Measurements from ENCODE around the gene RBMS1. TPM values are rescaled to one million over a fixed set of nuclear protein-coding genes. Genes with fewer than 3 reads are reported as not detected.
A peak's percentile ranks its signal among the peaks of the same experiment; 100 is the strongest.

RBMS1 gene
- total RNA-seq, 1 donor = 111 TPM

DNA sequence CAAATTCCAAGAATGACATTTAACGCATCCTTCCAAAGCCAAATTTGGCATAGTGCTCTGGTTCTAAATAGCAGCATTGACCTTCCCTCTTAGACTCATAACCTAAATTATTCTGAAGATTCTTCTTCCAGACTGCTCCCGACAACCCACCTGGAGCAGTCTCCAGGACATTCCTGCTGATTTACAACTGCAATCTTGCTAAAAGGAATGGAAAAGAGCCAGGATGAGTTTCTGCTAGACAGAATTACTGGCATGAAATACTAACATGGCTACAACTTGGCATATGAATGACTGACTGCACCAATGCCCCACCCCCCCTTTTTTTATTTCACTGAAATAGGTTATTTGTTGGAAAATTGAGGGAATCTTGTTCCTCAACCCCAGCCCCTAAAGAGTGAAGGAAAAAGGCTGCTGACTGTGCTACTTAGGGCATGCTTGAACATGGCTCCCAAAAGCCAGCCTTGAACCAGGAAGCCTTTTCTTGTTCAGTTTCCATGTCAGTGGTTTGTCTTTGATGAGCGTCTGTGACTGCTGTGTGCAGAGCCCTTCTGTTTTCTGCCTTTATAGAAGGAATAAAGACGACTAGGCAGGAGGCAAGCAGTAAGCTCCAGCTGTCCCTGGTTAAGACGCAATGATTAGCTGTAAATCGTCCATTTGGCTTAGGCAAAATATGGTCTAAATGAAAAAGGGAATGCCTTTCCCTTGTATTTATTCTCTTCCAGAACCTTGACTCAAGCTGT, 246.1 kb downstream of the RBMS1 start:
- Histone ChIP-seq H3K36me3 (ENCODE audit: insufficient read depth, low read length) (no peaks in the 10 kb centered on the region), H3K4me3 (ENCODE audit: insufficient read depth, low read length) (no peak overlapping the region), H3K79me2 (ENCODE audit: insufficient read depth, low read length) (no peaks in the 10 kb centered on the region), H3K27ac (ENCODE audit: low read depth, low read length) (no peak overlapping the region), H4K20me1 (ENCODE audit: insufficient read depth, low read length) (no peaks in the 10 kb centered on the region), H3K27me3 (ENCODE audit: insufficient read depth, low read length) (no peaks in the 10 kb centered on the region), H2AFZ (ENCODE audit: low read length) (no peak overlapping the region), H3K9me3 (ENCODE audit: low read depth, low read length) (no peaks in the 10 kb centered on the region), H3K4me2 (ENCODE audit: insufficient read depth, low read length) (no peak overlapping the region), H3K4me1 (ENCODE audit: insufficient read depth, low read length) (peaks cover 2% of the 10 kb centered on the region)
- no peak for TF ChIP-seq CTCF (IDR thresholded peaks at IDR 0.05; ENCODE audit: extremely low read depth, low read depth, low read length)
- DNase-seq (ENCODE audit: insufficient read length, low spot score, missing footprints) = no peak

GRCh38 chr2:160246356-160246755, 247.3 kb downstream of the RBMS1 start:
- Histone ChIP-seq H3K9me3 (ENCODE audit: low read depth, low read length) (no peaks in the 10 kb centered on the region), H4K20me1 (ENCODE audit: insufficient read depth, low read length) (no peaks in the 10 kb centered on the region)
- TF ChIP-seq CTCF (IDR thresholded peaks at IDR 0.05; ENCODE audit: extremely low read depth, low read depth, low read length) = no peak

GRCh38 chr2:160245614-160246155, 247.9 kb downstream of the RBMS1 start:
- H3K27me3 ChIP-seq (ENCODE audit: insufficient read depth, low read length) = no peaks in the 10 kb centered on the region
- no peak overlapping the region for H3K27ac ChIP-seq (ENCODE audit: low read depth, low read length)
- H3K9me3 ChIP-seq (ENCODE audit: low read depth, low read length) = no peaks in the 10 kb centered on the region
- no peak overlapping the region for H3K4me3 ChIP-seq (ENCODE audit: insufficient read depth, low read length)
- H3K79me2 ChIP-seq (ENCODE audit: insufficient read depth, low read length) = no peaks in the 10 kb centered on the region
- no peak for DNase-seq (ENCODE audit: insufficient read length, low spot score, missing footprints)
- no peaks in the 10 kb centered on the region for H4K20me1 ChIP-seq (ENCODE audit: insufficient read depth, low read length)
- H2AFZ ChIP-seq (ENCODE audit: low read length) = no peak overlapping the region
- H3K4me2 ChIP-seq (ENCODE audit: insufficient read depth, low read length) = no peak overlapping the region
- no peaks in the 10 kb centered on the region for H3K36me3 ChIP-seq (ENCODE audit: insufficient read depth, low read length)
- H3K4me1 ChIP-seq (ENCODE audit: insufficient read depth, low read length) = peaks cover 14% of the 10 kb centered on the region
- TF ChIP-seq CTCF (IDR thresholded peaks at IDR 0.05; ENCODE audit: extremely low read depth, low read depth, low read length) = no peak

More at GRCh38 chr2:160246356-160246755, 247.3 kb downstream of the RBMS1 start:
- H3K4me1 ChIP-seq (ENCODE audit: insufficient read depth, low read length) = peaks cover 14% of the 10 kb centered on the region
- no peaks in the 10 kb centered on the region for H3K36me3 ChIP-seq (ENCODE audit: insufficient read depth, low read length)
- no peaks in the 10 kb centered on the region for H3K27me3 ChIP-seq (ENCODE audit: insufficient read depth, low read length)
- no peak overlapping the region for H2AFZ ChIP-seq (ENCODE audit: low read length)
- H3K79me2 ChIP-seq (ENCODE audit: insufficient read depth, low read length) = no peaks in the 10 kb centered on the region
- H3K4me2 ChIP-seq (ENCODE audit: insufficient read depth, low read length) = no peak overlapping the region
- no peak overlapping the region for H3K27ac ChIP-seq (ENCODE audit: low read depth, low read length)
- no peak for DNase-seq (ENCODE audit: insufficient read length, low spot score, missing footprints)
- no peak overlapping the region for H3K4me3 ChIP-seq (ENCODE audit: insufficient read depth, low read length)

- Histone ChIP-seq H3K9me3 (ENCODE audit: low read depth, low read length) (no peaks in the 10 kb centered on the region), H3K36me3 (ENCODE audit: insufficient read depth, low read length) (no peaks in the 10 kb centered on the region), H3K4me3 (ENCODE audit: insufficient read depth, low read length) (no peak overlapping the region), H3K4me2 (ENCODE audit: insufficient read depth, low read length) (no peak overlapping the region), H3K79me2 (ENCODE audit: insufficient read depth, low read length) (no peaks in the 10 kb centered on the region), H3K4me1 (ENCODE audit: insufficient read depth, low read length) (peaks cover 14% of the 10 kb centered on the region), H2AFZ (ENCODE audit: low read length) (peak overlapping the region; percentile 22), H3K27me3 (ENCODE audit: insufficient read depth, low read length) (no peaks in the 10 kb centered on the region), H3K27ac (ENCODE audit: low read depth, low read length) (no peak overlapping the region), H4K20me1 (ENCODE audit: insufficient read depth, low read length) (no peaks in the 10 kb centered on the region)
- no peak for TF ChIP-seq CTCF (IDR thresholded peaks at IDR 0.05; ENCODE audit: extremely low read depth, low read depth, low read length)
- DNase-seq (ENCODE audit: insufficient read length, low spot score, missing footprints) = no peak
Observed at GRCh38 chr2:160242893-160243564, 250.6 kb downstream of the RBMS1 start.
